Measurements from ENCODE around the gene BEAN1. TPM values are rescaled to one million over a fixed set of nuclear protein-coding genes. Genes with fewer than 3 reads are reported as not detected.
"Not testable (repeated sequence)": the region's sequence is repeated elsewhere in the genome, so short reads cannot be mapped to it uniquely, and the experiment has no call there.

BEAN1 gene
- total RNA-seq, 1 experiment from 2014 or later = not detected

DNA sequence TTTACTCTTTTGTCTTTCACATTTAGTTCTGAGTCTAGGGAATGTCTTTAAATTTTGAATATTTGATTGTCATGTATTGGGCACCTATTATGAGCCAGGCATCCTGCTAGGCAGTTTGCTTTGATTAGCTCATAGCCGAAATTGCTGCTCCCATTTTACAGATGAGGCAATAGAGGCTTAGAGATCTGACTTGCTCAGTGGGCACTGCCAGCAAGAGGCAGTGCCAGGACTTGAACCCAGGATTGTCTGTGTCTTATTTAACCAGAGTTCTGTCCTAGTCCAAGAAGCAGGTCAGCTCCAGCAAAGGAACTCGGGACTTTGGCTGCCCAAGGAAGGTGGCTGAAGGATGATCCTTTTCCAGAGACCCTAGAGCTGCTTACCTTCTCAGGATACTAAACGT is 24.5 kb downstream of the BEAN1 start (continued):
- TF ChIP-seq ARID4B (CRISPR knock-in tag; IDR thresholded peaks at IDR 0.05; ENCODE audit: borderline replicate concordance) (no peak), ELF4 (CRISPR knock-in tag; IDR thresholded peaks at IDR 0.05; ENCODE audit: low read depth) (no peak)

DNA sequence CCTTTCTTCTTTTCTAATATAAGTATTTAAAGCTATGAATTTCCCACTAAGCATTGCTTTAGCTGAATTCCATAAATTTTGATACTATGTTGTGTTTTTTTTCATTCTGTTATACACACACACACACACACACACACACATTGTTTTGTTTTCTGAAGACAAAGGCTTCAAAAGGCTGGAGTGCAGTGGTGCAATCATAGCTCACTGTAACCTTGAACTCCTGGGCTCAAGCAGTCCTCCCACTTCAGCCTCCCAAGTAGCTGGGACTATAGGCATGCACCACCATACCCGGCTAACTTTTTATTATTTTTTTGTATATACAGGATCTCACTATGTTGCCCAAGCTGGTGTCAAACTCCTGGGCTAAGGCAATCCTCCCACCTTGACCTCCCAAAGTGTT is 26.1 kb downstream of the BEAN1 start:
- H3K27me3 Mint-ChIP-seq (ENCODE audit: low read depth); H3K4me1 Mint-ChIP-seq; DNase-seq (ENCODE audit: low spot score); H3K9me3 Mint-ChIP-seq; H3K36me3 Mint-ChIP-seq; POLR2A ChIA-PET; ATAC-seq; H3K27ac Mint-ChIP-seq; H3K4me3 Mint-ChIP-seq: not testable (repeated sequence)
- CTCF ChIA-PET = interaction anchor here (0.7 to 0.9 kb wide), 2 partner anchors 47 to 312 kb away, joined by 3 read pairs; no protein-coding TSS in a partner anchor

- POLR2A ChIA-PET = no interaction called here
- TF ChIP-seq AR (CRISPR knock-in tag; IDR thresholded peaks at IDR 0.05) (no peak), NR3C1 (CRISPR knock-in tag; conservative IDR thresholded peaks at IDR 0.05; ENCODE audit: low read depth) (no peak), NFE2L1 (CRISPR knock-in tag; IDR thresholded peaks at IDR 0.05) (no peak), FOXJ3 (CRISPR knock-in tag; IDR thresholded peaks at IDR 0.05; ENCODE audit: borderline replicate concordance) (no peak), NR1H2 (CRISPR knock-in tag; IDR thresholded peaks at IDR 0.05) (no peak), SMAD3 (CRISPR knock-in tag; IDR thresholded peaks at IDR 0.05; ENCODE audit: borderline replicate concordance) (no peak), JAZF1 (CRISPR knock-in tag; IDR thresholded peaks at IDR 0.05) (no peak), CREB1 (CRISPR knock-in tag; IDR thresholded peaks at IDR 0.05) (no peak), ATF2 (CRISPR knock-in tag; IDR thresholded peaks at IDR 0.05; ENCODE audit: borderline replicate concordance, low read depth) (no peak), RORB (CRISPR knock-in tag; IDR thresholded peaks at IDR 0.05) (no peak), E2F5 (CRISPR knock-in tag; IDR thresholded peaks at IDR 0.05) (no peak), FOXP1 (CRISPR knock-in tag; IDR thresholded peaks at IDR 0.05; ENCODE audit: borderline replicate concordance) (no peak)
- TF ChIP-seq, protein P1, sequence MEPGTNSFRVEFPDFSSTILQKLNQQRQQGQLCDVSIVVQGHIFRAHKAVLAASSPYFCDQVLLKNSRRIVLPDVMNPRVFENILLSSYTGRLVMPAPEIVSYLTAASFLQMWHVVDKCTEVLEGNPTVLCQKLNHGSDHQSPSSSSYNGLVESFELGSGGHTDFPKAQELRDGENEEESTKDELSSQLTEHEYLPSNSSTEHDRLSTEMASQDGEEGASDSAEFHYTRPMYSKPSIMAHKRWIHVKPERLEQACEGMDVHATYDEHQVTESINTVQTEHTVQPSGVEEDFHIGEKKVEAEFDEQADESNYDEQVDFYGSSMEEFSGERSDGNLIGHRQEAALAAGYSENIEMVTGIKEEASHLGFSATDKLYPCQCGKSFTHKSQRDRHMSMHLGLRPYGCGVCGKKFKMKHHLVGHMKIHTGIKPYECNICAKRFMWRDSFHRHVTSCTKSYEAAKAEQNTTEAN (CRISPR knock-in tag; IDR thresholded peaks at IDR 0.05) = no peak
- TF ChIP-seq, protein P2, sequence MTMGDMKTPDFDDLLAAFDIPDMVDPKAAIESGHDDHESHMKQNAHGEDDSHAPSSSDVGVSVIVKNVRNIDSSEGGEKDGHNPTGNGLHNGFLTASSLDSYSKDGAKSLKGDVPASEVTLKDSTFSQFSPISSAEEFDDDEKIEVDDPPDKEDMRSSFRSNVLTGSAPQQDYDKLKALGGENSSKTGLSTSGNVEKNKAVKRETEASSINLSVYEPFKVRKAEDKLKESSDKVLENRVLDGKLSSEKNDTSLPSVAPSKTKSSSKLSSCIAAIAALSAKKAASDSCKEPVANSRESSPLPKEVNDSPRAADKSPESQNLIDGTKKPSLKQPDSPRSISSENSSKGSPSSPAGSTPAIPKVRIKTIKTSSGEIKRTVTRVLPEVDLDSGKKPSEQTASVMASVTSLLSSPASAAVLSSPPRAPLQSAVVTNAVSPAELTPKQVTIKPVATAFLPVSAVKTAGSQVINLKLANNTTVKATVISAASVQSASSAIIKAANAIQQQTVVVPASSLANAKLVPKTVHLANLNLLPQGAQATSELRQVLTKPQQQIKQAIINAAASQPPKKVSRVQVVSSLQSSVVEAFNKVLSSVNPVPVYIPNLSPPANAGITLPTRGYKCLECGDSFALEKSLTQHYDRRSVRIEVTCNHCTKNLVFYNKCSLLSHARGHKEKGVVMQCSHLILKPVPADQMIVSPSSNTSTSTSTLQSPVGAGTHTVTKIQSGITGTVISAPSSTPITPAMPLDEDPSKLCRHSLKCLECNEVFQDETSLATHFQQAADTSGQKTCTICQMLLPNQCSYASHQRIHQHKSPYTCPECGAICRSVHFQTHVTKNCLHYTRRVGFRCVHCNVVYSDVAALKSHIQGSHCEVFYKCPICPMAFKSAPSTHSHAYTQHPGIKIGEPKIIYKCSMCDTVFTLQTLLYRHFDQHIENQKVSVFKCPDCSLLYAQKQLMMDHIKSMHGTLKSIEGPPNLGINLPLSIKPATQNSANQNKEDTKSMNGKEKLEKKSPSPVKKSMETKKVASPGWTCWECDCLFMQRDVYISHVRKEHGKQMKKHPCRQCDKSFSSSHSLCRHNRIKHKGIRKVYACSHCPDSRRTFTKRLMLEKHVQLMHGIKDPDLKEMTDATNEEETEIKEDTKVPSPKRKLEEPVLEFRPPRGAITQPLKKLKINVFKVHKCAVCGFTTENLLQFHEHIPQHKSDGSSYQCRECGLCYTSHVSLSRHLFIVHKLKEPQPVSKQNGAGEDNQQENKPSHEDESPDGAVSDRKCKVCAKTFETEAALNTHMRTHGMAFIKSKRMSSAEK (CRISPR knock-in tag; IDR thresholded peaks at IDR 0.05; ENCODE audit: borderline replicate concordance) = no peak
- TF ChIP-seq, protein P3, sequence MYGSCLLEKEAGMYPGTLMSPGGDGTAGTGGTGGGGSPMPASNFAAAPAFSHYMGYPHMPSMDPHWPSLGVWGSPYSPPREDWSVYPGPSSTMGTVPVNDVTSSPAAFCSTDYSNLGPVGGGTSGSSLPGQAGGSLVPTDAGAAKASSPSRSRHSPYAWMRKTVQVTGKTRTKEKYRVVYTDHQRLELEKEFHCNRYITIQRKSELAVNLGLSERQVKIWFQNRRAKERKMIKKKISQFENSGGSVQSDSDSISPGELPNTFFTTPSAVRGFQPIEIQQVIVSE (CRISPR knock-in tag; IDR thresholded peaks at IDR 0.05; ENCODE audit: borderline replicate concordance) = no peak
These were observed 27.7 kb downstream of the BEAN1 start for GRCh38 chr16:66454751-66455150.

More at GRCh38 chr16:66454751-66455150, 27.7 kb downstream of the BEAN1 start:
- peaks cover 6% of the 10 kb centered on the region for H3K27me3 Mint-ChIP-seq (ENCODE audit: low read depth)
- CTCF ChIA-PET = interaction anchor here (1.1 to 2.2 kb wide), 6 partner anchors 11 to 196 kb away, joined by 3 to 13 read pairs (median 7); no protein-coding TSS in a partner anchor
- no peak overlapping the region for H3K27ac Mint-ChIP-seq
- ATAC-seq = no peak
- no peaks in the 10 kb centered on the region for H3K36me3 Mint-ChIP-seq
- H3K9me3 Mint-ChIP-seq = no peaks in the 10 kb centered on the region
- peaks cover 12% of the 10 kb centered on the region for H3K4me1 Mint-ChIP-seq
- no peak overlapping the region for H3K4me3 Mint-ChIP-seq
- no peak for DNase-seq (ENCODE audit: low spot score)

All from WTC11 (cell line).